ENCODE data around the gene CHD9. TPM values are rescaled to one million over a fixed set of nuclear protein-coding genes. Genes with fewer than 3 reads are reported as not detected.
A peak's percentile ranks its signal among the peaks of the same experiment; 100 is the strongest.

The CHD9 gene
- total RNA-seq, 4 donors from 2014 or later: 37.4 to 112 (median 64.4) TPM

GRCh38 chr16:53065461-53066061 is 10.8 kb downstream of the CHD9 start:
- no peaks in the 10 kb centered on the region for H3K9me3 ChIP-seq
- intact Hi-C loops (cut with DNase I; ENCODE audit: low total_unique reads) (no loop called here), in situ Hi-C loops (cut with MboI; ENCODE audit: low pct_ligation_motif_present in 1 of 4, low pct_unique_long_range_greater_than_20kb in 1 of 4, low sequenced_read_pairs in 3 of 4) (loop anchor here in 2 of 4 donors (25.0 kb wide), 2 partner anchors 97 to 147 kb away; no protein-coding TSS in a partner anchor)
- H3K36me3 ChIP-seq: no peaks in the 10 kb centered on the region
- peaks cover 0 to 28% (median 12%) of the 10 kb centered on the region in 4 donors for H3K4me1 ChIP-seq
- TF ChIP-seq POLR2AphosphoS5 (IDR thresholded peaks at IDR 0.05) (no peak), POLR2A (IDR thresholded peaks at IDR 0.05) (no peak), CTCF (IDR thresholded peaks at IDR 0.05) (no peak), EP300 (IDR thresholded peaks at IDR 0.05; ENCODE audit: low read depth) (no peak)
- 79% methylated on average over 5 to 6 of the region's 6 CpGs for WGBS, 2 donors (ENCODE audit: low coverage in 1 of 2)
- no peak for DNase-seq
- H3K27me3 ChIP-seq: no peaks in the 10 kb centered on the region
- no peak overlapping the region for H3K4me3 ChIP-seq
- peak overlapping the region; percentile 12 to 41 (median 34) for H3K27ac ChIP-seq

GRCh38 chr16:53067675-53068074 is 12.9 kb downstream of the CHD9 start:
- DNase-seq: no peak
- in situ Hi-C loops (cut with MboI; ENCODE audit: low pct_ligation_motif_present in 1 of 4, low pct_unique_long_range_greater_than_20kb in 1 of 4, low sequenced_read_pairs in 3 of 4) (loop anchor here in 2 of 4 donors (25.0 kb wide), 2 partner anchors 95 to 145 kb away; no protein-coding TSS in a partner anchor), intact Hi-C loops (cut with DNase I; ENCODE audit: low total_unique reads) (no loop called here)
- Histone ChIP-seq H3K4me3 (no peak overlapping the region), H3K4me1 (peaks cover 0 to 22% (median 5%) of the 10 kb centered on the region in 4 donors), H3K27me3 (no peaks in the 10 kb centered on the region), H3K27ac (peak overlapping the region in 1 of 4 donors; percentile 17), H3K36me3 (no peaks in the 10 kb centered on the region), H3K9me3 (no peaks in the 10 kb centered on the region)
- 77 to 90% methylated on average over 2 of the region's 2 CpGs for WGBS, 2 donors (ENCODE audit: low coverage in 1 of 2)
- TF ChIP-seq CTCF (IDR thresholded peaks at IDR 0.05) (no peak), POLR2AphosphoS5 (IDR thresholded peaks at IDR 0.05) (no peak), EP300 (IDR thresholded peaks at IDR 0.05; ENCODE audit: low read depth) (no peak), POLR2A (IDR thresholded peaks at IDR 0.05) (no peak)

- TF ChIP-seq POLR2A (IDR thresholded peaks at IDR 0.05) (no peak), CTCF (IDR thresholded peaks at IDR 0.05) (no peak), POLR2AphosphoS5 (IDR thresholded peaks at IDR 0.05) (no peak), EP300 (IDR thresholded peaks at IDR 0.05; ENCODE audit: low read depth) (no peak)
- intact Hi-C loops (cut with DNase I; ENCODE audit: low total_unique reads): no loop called here
- peaks cover 0 to 23% (median 5%) of the 10 kb centered on the region in 4 donors for H3K4me1 ChIP-seq
- H3K27me3 ChIP-seq: no peaks in the 10 kb centered on the region
- no peak overlapping the region for H3K4me3 ChIP-seq
- H3K9me3 ChIP-seq: no peaks in the 10 kb centered on the region
- 73 to 75% methylated on average over 4 of the region's 4 CpGs for WGBS, 2 donors (ENCODE audit: low coverage in 1 of 2)
- in situ Hi-C loops (cut with MboI; ENCODE audit: low pct_ligation_motif_present in 1 of 4, low pct_unique_long_range_greater_than_20kb in 1 of 4, low sequenced_read_pairs in 3 of 4): loop anchor here in 2 of 4 donors (25.0 kb wide), 2 partner anchors 94 to 144 kb away; no protein-coding TSS in a partner anchor
- H3K27ac ChIP-seq: peak overlapping the region in 1 of 4 donors; percentile 17
- peak; percentile 28 for DNase-seq
- no peaks in the 10 kb centered on the region for H3K36me3 ChIP-seq
Measured at GRCh38 chr16:53068423-53068833, 13.6 kb downstream of the CHD9 start.

GRCh38 chr16:53069772-53070171 is 15.0 kb downstream of the CHD9 start:
- no peaks in the 10 kb centered on the region for H3K9me3 ChIP-seq
- no peak for DNase-seq
- H3K4me1 ChIP-seq: peaks cover 0 to 22% (median 5%) of the 10 kb centered on the region in 4 donors
- no peaks in the 10 kb centered on the region for H3K27me3 ChIP-seq
- intact Hi-C loops (cut with DNase I; ENCODE audit: low total_unique reads) (no loop called here), in situ Hi-C loops (cut with MboI; ENCODE audit: low pct_ligation_motif_present in 1 of 4, low pct_unique_long_range_greater_than_20kb in 1 of 4, low sequenced_read_pairs in 3 of 4) (loop anchor here in 2 of 4 donors (25.0 kb wide), 2 partner anchors 93 to 143 kb away; no protein-coding TSS in a partner anchor)
- no peaks in the 10 kb centered on the region for H3K36me3 ChIP-seq
- no peak overlapping the region for H3K4me3 ChIP-seq
- 82 to 83% methylated on average over 2 of the region's 2 CpGs for WGBS, 2 donors (ENCODE audit: low coverage in 1 of 2)
- no peak for TF ChIP-seq CTCF (IDR thresholded peaks at IDR 0.05)
- no peak for TF ChIP-seq POLR2A (IDR thresholded peaks at IDR 0.05)
- TF ChIP-seq EP300 (IDR thresholded peaks at IDR 0.05; ENCODE audit: low read depth): no peak
- no peak for TF ChIP-seq POLR2AphosphoS5 (IDR thresholded peaks at IDR 0.05)
- no peak overlapping the region for H3K27ac ChIP-seq
